Stomach smooth muscle (tissue), 2 donors: Measurements from ENCODE around the gene CD163L1.
"Not testable (repeated sequence)": the region's sequence is repeated elsewhere in the genome, so short reads cannot be mapped to it uniquely, and the experiment has no call there.

Source experiments
- H3K27ac ChIP-seq: one replicate; pipeline ENCODE4 v1.7.0; 2013; ENCODE audit warnings: mild to moderate bottlenecking, low read length, inconsistent platforms
- H3K27me3 ChIP-seq, 2 donors: one replicate each; pipeline ENCODE4 v1.7.0; 2013; ENCODE audit warnings: low read length in 2 of 2; ENCODE audit not compliant: insufficient read depth in 2 of 2, control insufficient read depth in 1 of 2
- H3K36me3 ChIP-seq, 2 donors: one replicate each; pipeline ENCODE4 v1.7.0; 2013; ENCODE audit warnings: low read length in 2 of 2; ENCODE audit not compliant: control insufficient read depth in 2 of 2, insufficient read depth in 2 of 2
- H3K4me1 ChIP-seq: one replicate; pipeline ENCODE4 v1.7.0; 2013; ENCODE audit warnings: low read length; ENCODE audit not compliant: control insufficient read depth, insufficient read depth
- H3K4me3 ChIP-seq, 2 donors: one replicate each; pipeline ENCODE4 v1.7.0; 2013; ENCODE audit warnings: low read length in 2 of 2
- H3K9ac ChIP-seq, 2 donors: one replicate each; pipeline ENCODE4 v1.7.0; 2013; ENCODE audit warnings: low read length in 2 of 2, mild to moderate bottlenecking in 1 of 2
- H3K9me3 ChIP-seq, 2 donors: one replicate each; pipeline ENCODE4 v1.7.0; 2013; ENCODE audit warnings: low read length in 2 of 2; ENCODE audit not compliant: control insufficient read depth in 2 of 2
- donor health status: healthy.
- donor health status: Pancreatic carcinoma.

Gene CD163L1

GRCh38 chr12:7448099-7448498 lies 4.1 kb upstream of the CD163L1 start:
- Histone ChIP-seq H3K4me1 (no peaks in the 10 kb centered on the region), H3K27me3 (no peaks in the 10 kb centered on the region), H3K36me3 (no peaks in the 10 kb centered on the region), H3K4me3 (no peak overlapping the region), H3K27ac (no peak overlapping the region), H3K9me3 (no peaks in the 10 kb centered on the region), H3K9ac (no peak overlapping the region)

GRCh38 chr12:7444537-7444936 lies 584 bp upstream of the CD163L1 start:
- Histone ChIP-seq H3K9ac (no peak overlapping the region), H3K4me1 (no peaks in the 10 kb centered on the region), H3K27ac (no peak overlapping the region), H3K4me3 (no peak overlapping the region), H3K9me3 (no peaks in the 10 kb centered on the region), H3K27me3 (peaks cover 0 to 2% of the 10 kb centered on the region in 2 donors), H3K36me3 (no peaks in the 10 kb centered on the region)

- Histone ChIP-seq H3K36me3 (no peaks in the 10 kb centered on the region), H3K4me1 (no peaks in the 10 kb centered on the region), H3K27ac (no peak overlapping the region), H3K4me3 (no peak overlapping the region), H3K9me3 (no peaks in the 10 kb centered on the region), H3K27me3 (peaks cover 2 to 4% of the 10 kb centered on the region in 2 donors), H3K9ac (no peak overlapping the region)
Observed at GRCh38 chr12:7441216-7441615, 2.7 kb downstream of the CD163L1 start.

DNA sequence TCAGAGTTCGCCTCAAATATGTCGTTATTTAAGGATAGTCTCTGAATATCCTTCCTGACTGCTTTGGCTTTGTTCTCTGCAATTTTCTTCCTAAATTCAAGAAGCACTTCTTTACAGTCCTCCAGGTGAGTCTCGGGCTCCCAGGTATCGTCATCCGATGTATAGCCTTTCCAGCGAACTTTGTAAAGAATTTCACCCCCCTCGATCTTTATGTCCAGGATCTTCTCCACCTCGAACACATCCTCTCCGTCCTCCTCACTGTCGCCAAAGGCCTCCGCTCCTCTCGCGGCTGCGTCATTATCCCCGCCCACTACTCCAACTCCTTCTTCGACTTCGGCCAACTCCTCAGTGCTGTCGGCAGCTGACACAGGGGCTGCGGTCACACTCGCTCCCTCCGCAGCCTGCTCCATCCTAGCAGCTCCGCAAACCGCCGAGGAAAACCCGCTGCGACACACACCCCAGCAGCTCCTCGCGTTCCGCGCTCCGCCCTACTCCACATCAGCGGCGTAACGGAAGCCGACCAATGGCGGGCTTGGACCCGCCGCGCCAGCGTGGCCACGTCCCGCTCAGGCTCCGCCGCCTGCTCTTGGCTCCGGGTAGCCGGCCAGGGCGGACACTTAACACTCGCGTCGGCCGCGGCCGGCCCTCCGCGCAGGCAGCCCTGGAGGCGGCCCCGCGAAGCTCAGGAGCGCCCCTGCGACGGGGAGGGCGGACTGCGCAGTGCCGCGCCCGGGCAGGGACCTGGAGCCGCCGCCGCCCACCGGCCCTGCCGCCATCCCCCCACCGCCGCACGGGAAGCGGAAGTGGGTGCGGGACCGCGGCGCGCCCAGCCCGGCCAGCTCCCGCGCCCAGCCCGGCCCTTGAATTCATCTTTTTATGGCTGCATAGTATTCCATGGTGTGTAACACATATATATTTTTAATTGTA lies 4.1 kb downstream of the CD163L1 start:
- H3K4me3 ChIP-seq: peak overlapping the region; percentile 25 to 54
- H3K9me3 ChIP-seq: no peaks in the 10 kb centered on the region
- H3K27ac ChIP-seq: no peak overlapping the region
- H3K36me3 ChIP-seq: no peaks in the 10 kb centered on the region
- H3K4me1 ChIP-seq: no peaks in the 10 kb centered on the region
- no peak overlapping the region for H3K9ac ChIP-seq
- peaks cover 2 to 4% of the 10 kb centered on the region in 2 donors for H3K27me3 ChIP-seq

DNA sequence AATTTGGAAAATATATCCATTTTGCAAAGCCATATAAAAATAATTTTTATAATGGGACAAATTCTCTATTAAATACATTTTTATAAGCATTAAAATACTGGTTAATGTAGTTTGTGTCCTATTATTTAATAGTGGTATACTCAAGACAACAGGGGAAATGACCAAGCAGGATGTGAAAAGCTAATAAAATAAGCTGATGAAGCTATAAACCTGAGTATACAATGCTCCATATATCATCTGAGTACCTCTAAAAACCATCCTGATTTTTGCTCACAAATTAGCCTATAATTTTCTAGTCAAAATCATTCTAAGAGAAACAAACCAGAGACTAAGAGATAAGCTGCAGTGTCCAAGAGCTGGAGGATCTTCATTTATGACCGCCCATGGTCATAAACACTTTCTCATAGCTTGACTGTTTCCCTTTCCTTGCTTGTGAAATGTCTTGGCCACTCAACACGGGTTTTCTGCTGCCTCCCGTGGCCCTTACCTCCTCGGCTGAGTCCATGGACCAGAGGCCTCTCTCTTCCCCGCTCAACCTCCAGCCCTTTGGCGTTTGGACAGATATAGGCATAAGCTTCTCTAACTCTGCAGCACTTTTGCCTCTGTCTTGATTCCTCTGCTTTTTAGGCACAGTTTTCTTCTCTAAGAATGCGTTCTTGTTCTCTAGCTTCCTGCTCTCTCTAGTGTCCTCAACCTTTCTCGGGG lies 5.5 kb downstream of the CD163L1 start:
- H3K27me3 ChIP-seq, H3K4me3 ChIP-seq, H3K9ac ChIP-seq, H3K9me3 ChIP-seq, H3K4me1 ChIP-seq, H3K27ac ChIP-seq, H3K36me3 ChIP-seq: not testable (repeated sequence)

DNA sequence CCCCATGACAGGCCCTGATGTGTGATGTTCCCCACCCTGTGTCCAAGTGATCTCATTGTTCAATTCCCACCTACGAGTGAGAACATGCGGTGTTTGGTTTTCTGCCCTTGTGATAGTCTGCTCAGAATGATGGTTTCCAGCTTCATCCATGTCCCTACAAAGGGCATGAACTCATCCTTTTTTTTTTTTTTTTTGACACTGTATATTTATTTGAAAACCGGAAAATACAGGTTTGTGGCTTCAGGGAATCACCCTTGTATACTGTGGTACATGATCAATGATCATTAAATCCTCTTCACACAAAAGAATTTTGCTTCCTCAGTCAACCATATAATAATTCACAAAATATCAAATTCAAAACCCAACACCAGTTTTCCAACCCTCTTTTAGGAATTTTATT lies 6.5 kb downstream of the CD163L1 start:
- not testable (repeated sequence) for H3K4me3 ChIP-seq, H3K9ac ChIP-seq, H3K27me3 ChIP-seq, H3K9me3 ChIP-seq, H3K4me1 ChIP-seq, H3K27ac ChIP-seq, H3K36me3 ChIP-seq

DNA sequence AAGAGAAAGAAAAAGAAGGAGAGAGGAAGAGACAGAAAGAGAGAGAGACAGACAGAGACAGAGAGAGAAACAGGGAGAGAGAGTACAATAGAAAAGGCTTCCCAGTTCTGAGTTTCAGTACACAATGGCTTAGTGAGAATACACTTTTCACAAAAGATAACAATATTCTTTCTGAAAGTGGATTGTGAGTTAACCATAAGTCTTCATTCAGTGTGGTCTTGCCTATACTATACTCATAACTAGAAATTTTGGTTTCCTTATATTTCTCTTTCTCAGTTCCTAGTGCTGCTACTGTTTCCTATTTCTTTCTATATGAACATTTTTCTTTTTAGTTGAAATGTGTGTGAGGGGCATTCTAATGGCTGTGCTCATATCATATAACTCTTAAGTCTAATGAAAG lies 9.3 kb downstream of the CD163L1 start:
- Histone ChIP-seq H3K27ac (no peak overlapping the region), H3K4me1 (no peaks in the 10 kb centered on the region), H3K36me3 (no peaks in the 10 kb centered on the region), H3K9me3 (no peaks in the 10 kb centered on the region), H3K27me3 (peaks cover 0 to 4% of the 10 kb centered on the region in 2 donors), H3K4me3 (no peak overlapping the region), H3K9ac (no peak overlapping the region)

DNA sequence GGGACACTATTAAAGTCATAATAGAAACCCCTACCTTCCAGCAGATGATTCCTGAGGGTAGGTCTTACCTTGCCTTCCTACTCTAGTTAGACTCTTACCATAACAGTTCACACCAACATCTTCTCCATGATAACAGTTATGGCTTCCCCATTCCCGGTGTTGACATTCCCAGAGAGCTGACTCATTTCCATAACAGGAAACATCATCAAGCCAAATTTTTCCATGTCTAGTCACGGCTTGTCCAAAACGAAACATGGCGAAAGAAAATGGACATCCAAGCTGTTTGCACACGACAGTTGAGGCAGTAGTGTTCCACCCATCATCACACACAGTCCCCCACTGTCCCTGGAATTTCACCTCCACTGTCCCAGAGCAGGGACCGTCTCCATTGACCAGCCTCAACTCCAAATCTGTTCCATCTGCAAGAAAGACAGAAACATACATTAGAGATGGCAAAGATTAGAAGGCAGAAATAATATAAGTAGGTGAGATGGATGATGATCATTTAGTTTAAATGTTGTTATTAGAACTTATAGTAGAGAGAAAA lies 10.6 kb downstream of the CD163L1 start:
- no peaks in the 10 kb centered on the region for H3K27me3 ChIP-seq
- H3K4me1 ChIP-seq: no peaks in the 10 kb centered on the region
- no peak overlapping the region for H3K27ac ChIP-seq
- no peaks in the 10 kb centered on the region for H3K36me3 ChIP-seq
- H3K4me3 ChIP-seq: no peak overlapping the region
- H3K9me3 ChIP-seq: no peaks in the 10 kb centered on the region
- H3K9ac ChIP-seq: no peak overlapping the region

- no peak overlapping the region for H3K27ac ChIP-seq
- no peaks in the 10 kb centered on the region for H3K4me1 ChIP-seq
- no peaks in the 10 kb centered on the region for H3K27me3 ChIP-seq
- H3K36me3 ChIP-seq: no peaks in the 10 kb centered on the region
- no peak overlapping the region for H3K4me3 ChIP-seq
- no peak overlapping the region for H3K9ac ChIP-seq
- H3K9me3 ChIP-seq: no peaks in the 10 kb centered on the region
Observed at GRCh38 chr12:7431993-7432685, 11.8 kb downstream of the CD163L1 start.

- no peaks in the 10 kb centered on the region for H3K4me1 ChIP-seq
- H3K27me3 ChIP-seq: no peaks in the 10 kb centered on the region
- H3K36me3 ChIP-seq: no peaks in the 10 kb centered on the region
- H3K9ac ChIP-seq: no peak overlapping the region
- H3K27ac ChIP-seq: no peak overlapping the region
- H3K9me3 ChIP-seq: peaks cover 0 to 2% of the 10 kb centered on the region in 2 donors
- no peak overlapping the region for H3K4me3 ChIP-seq
Observed at GRCh38 chr12:7411343-7411742, 32.6 kb downstream of the CD163L1 start.
